HG02763 (cell line): Measurements from ENCODE around the gene HSD3B1.
A peak's percentile ranks its signal among the peaks of the same experiment; 100 is the strongest.

Experiments
- ATAC-seq: cut with Tn5 transposase; IDR thresholded peaks from one replicate; pipeline ENCODE4 v1.9.1; 2021; ENCODE audit warnings: mild to moderate bottlenecking, moderate library complexity; ENCODE audit not compliant: unreplicated experiment

The HSD3B1 gene

DNA sequence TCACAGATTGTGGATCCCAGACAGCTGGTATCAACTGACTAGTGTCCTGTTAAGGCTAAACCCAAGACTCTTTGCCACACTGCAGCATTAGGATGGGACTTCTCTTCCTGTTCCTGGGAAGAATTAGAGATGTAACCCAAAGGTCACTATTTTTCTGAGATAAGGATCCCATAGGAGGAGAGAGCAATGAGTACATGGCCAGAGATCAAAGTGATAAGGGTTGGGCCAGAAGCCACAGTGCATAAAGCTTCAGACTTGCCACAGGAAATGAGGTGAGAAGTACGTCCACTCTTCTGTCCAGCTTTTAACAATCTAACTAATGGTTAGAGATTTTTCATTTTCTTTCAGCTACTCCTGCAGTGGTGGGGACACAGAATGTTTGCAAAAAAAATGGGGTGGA is at the start of gene HSD3B1:
HSD3B1 (plus strand) TSS at position 270 of the 400 bp plus-strand sequence. CDS start 267 bp downstream, outside the sequence.
- no peak for ATAC-seq

DNA sequence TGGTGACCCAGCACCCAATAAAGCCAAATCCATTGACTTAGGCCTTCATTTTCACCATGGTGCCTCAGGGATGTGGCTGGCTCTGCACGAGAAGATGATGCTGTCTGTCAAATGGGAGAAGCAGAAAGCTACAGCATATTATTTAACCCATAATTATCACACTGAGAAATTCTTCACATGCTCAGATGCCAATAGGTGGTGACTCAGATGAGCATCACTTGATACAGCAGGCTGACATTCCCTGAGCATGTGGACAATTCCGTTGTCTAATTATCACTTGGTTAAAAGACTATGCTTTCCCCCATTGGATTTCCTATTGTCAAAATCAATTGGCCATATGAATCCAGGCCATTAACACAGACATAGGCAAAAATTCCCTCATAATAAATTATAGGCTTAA is 44.0 kb upstream of the HSD3B1 start:
- no peak for ATAC-seq

DNA sequence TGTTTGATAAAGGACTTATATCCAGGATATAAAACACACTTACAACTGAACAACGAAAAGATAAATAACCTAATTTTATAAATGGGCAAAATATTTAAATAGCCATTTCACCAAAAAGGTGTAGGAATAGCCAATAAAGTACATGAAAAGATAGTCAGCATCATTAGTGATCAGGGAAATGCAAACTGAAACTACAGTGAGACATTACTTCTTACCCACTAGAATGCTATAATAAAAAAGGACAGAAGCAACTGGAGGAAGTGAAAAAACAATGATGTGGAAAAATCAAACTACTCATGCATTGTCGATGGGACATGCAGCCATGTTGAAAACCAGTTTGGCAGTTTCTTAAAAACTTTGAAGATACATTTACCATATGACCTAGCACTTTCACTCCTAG is 43.4 kb upstream of the HSD3B1 start:
- ATAC-seq = no peak

DNA sequence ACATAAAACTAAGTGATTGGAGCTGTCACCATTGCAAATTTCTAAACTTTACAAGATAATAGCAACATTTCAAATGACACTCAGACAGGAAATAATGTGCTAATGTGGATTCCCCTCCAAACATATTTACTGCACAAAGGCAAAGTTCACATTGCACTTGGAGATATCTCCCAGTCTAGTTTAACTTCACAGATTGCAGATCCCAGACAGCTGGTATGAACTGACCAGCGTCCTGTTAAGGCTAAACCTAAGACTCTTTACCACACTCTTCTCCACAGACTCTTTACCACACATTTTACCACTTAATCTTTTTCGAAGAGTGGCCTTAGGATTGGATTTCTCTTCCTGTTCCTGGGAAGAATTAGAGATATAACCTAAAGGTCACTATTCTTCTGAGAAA is 40.6 kb upstream of the HSD3B1 start:
- no peak for ATAC-seq

DNA sequence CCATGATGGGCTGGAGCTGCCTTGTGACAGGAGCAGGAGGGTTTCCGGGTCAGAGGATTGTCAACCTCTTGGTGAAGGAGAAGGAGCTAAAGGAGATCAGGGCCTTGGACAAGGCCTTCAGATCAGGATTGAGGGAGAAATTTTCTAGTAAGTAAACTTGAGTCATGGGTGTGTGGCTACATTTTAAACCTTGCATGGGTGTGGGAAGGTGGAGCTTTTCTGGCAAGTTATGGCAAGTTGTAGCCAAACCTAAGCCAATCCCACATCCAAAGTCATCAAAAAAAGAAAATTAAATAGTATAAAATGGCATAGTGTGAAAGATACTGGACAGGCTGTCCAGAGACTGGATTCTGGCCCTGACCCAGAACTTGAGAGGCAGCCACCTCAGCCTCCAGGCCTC is 39.8 kb upstream of the HSD3B1 start:
- ATAC-seq = no peak

DNA sequence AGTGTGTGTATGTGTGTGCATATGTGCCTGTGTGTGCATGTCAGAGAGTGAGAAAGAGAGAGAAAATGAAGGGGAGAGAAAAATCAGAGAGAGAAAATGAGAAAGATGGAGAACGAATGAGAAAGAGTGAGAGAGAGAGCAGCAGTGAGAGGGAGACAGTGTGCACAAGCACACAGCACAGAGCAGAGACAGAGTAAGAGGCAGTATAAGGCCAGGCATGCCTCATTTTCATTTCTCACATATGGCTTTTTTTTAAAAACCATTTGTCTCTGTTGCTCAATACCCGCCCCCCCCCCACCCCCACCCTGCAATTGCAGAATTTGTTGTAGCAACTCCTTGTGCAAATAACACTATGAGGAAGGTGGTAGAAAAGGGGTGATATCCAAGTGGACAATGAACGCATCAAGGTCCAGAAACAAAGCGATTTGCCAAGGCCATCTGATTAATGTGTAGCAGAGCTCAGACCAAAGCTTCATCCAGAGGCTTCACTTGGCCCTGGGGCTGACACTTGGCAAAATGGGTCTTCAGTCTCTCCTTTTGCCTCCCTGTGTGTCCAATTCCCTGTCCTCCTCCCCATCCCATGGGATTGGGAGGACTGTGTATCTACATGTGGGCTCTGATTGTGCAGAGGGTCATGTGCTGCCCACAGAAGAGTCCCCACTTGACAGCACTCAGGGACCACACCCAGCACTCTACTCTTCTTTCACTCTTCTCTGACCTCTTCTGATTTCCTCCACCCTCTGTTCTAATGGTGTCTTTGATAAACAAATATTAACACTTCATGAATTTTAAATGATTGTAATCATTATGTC is 38.9 kb upstream of the HSD3B1 start:
- no peak for ATAC-seq

DNA sequence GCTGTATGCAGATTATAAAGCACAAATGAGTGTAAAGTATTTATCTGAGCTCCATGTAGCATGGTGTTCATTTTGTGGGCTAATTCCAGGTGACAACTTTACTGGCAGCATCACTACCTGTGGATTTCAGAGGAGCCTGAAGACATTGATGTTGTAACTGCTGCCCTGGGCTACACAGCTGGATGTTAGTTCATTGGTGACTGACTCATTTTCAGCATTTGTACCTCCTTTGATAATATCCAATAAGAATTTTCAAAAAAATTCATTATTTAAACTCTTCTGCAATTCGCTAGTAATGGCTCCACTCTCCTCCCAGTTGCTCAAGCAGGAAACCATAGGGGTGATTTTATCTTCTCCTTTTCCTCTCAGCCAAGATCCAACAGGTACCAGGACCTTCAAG is 37.3 kb upstream of the HSD3B1 start:
- ATAC-seq = no peak

DNA sequence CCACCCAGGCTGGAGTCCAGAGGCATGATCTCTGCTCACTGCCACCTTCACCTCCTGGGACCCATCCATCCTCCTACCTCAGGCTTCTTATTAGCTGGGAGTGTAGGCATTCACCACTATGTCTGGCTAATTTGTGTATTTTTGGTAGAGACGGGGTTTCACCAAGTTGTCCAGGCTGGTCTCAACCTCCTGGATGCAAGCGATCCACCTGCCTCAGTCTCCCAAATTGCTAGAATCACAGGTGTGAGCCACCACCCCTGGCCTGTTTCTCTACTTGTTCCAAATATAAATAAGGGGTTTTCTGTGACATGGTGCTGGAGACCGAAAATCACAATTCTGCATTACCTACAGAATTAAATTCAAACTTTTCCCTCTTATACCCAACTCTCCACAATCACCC is 36.6 kb upstream of the HSD3B1 start:
- no peak for ATAC-seq

DNA sequence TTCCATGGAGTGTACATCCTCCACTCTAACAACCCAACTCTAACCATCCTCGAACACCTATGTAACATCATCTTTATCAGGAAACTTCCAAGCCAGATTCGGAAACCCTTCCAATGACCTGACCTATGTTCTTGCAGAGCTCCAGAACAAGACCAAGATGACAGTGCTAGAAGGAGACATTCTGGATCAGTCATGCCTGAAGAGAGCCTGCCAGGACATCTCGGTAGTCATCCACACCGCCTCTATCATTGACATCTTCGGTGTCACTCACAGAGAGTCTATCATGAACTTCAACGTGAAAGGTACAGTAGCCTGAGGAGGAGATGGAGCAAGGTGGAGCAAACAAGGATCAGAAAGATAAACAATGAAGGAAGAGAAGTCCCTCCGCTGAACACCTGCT is 36.1 kb upstream of the HSD3B1 start:
- no peak for ATAC-seq

DNA sequence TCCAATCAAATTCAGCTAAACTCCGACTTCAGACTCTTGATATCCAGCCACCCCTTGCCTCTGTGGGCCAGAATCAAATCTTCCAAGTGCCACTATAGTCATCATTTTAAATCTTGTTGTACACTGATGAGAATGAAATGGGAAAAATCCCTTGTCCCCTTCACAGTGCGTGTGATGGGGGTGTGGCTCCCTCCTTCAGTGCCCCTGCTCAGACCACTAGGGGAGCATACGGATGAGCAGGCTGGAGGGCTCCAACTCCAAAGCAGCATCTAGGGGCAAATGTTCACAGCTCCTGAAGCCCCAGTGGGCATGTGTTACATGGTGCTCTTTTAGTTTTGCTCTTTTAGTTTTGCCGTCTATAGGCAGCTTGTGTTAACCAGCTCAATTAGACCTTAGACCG is 35.4 kb upstream of the HSD3B1 start:
- no peak for ATAC-seq

DNA sequence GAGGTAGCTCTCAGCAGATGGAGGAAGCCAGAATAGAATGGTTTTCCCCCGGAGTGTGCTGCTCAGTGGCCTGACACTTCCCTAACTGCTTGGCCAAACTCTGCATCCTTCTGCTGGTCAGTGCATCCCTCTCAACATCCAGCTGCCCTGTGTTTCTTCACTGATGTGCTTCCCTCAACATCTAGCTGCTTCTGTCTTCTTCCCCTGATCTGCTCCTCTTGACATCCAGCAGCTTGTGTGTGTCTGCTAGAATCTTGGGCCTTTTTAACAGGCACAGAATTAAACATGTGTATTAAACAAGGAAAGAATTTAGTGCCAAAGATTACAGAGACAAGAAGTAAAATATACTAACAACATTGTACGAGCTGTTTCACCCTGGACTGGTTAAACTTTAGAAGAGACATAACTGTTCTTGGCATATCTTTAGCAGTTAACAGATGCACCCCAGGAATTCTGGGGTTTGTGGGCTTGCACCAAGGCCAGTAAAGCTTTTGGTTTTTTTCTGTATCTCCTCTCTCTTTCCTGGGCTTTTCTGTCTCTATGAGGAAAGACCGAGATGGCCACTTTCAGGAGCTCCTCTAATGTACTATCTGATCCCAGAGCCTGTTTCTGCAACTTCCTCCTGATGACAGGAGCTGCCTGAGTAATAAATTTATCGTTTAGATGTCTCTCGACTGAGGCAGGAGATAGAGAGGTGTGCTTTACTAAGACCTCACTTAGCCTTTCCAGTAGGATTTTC is 34.8 kb upstream of the HSD3B1 start:
- no peak for ATAC-seq

DNA sequence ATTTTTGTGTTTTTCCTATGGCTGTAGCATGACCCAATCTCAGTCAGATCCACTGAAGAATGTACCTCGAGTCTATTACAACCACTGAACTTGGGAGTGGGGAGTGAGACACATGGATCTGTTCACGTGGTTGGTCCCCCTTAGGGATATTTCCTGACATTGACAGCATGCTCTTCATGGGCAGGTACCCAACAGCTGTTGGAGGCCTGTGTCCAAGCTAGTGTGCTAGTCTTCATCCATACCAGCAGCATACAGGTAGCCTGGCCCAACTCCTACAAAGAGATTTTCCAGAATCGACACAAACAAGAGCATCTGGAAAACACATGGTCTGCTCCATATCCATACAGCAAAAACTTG is 34.2 kb upstream of the HSD3B1 start:
- ATAC-seq = no peak

DNA sequence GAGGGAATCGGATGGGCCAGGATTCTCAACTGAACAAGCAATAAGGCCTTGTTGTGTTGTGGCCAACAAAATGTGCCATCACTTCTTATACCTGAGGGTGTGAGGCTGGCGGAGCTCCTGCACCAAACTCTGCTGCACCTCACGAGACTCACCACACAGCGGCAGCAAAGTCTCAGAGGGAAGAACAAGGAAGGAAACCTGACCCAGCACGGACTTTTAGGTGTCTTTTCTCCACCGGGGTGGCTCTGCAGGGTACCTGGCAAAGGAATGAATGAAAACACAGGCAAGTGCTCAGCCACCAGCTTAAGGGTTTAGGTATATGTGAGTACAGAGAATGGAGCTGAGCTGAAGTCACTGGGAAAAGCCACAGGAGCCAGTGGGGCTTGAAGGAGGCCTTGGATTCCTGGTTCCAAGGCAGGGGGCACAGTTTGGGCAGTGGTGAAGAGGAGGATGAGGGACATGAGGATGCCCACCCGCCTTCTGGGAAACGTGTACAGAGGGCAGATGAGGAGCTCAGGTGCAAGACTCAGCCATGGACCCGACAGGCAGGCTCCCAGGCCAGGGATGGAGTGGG is 31.1 kb upstream of the HSD3B1 start:
- peak; percentile 71 for ATAC-seq

DNA sequence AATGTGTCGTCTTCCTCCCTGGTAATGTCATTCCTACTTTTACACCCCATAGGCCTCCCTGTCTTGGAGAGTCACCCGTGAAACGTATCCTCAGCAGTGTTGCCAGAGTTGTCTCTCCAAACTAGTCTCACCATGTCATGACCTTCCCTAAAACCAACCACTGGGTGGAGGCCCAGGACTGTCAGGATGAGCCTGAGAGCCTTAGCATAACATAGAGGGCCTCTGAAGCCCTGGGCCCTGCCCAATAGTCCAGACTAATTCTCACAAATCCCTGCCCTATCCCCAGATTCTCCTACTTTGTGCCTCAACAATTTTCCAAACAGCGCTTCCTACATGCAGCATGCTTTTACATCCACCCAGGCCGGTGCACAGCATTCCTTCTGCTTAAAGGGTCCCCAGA is 29.3 kb upstream of the HSD3B1 start:
- ATAC-seq = no peak

DNA sequence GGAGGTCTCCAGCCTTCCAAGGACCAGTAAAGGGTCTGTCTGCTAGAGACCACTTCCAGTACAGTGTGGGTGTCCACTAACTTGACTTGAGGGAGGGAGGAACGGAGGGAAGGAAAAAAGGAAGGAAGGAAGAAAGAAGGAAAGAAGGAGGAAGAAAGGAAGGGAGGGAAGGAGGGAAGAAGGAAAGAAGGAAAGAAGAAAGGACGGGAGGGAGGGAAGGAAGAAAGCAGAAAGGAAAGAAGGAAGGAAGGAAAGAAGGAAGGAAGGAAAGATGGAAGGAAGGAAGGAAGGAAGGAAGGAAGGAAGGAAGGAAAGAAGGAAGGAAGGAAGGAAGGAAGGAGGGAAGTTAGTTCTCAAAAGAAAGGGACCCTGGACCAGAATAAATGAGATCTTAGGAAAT is 26.8 kb upstream of the HSD3B1 start:
- ATAC-seq = no peak

DNA sequence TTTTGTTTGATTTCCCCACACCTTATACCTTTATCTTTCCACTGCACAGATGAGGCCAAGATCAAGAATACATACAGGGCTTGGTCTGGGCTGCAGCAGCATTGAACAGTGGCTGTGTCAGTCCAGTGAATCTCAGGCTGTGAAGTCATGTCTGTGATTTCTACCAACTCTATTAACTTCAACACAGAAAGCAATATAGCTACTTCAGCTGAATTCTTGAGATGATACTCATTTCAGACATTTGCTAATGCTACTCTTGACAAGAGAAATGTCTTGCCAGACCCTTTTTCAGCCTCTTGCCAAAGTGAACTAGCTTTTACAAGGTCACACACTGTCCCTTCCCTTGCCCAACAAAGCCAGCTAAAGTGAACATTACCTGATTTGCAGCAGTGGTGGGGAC is 25.1 kb upstream of the HSD3B1 start:
- ATAC-seq = no peak

DNA sequence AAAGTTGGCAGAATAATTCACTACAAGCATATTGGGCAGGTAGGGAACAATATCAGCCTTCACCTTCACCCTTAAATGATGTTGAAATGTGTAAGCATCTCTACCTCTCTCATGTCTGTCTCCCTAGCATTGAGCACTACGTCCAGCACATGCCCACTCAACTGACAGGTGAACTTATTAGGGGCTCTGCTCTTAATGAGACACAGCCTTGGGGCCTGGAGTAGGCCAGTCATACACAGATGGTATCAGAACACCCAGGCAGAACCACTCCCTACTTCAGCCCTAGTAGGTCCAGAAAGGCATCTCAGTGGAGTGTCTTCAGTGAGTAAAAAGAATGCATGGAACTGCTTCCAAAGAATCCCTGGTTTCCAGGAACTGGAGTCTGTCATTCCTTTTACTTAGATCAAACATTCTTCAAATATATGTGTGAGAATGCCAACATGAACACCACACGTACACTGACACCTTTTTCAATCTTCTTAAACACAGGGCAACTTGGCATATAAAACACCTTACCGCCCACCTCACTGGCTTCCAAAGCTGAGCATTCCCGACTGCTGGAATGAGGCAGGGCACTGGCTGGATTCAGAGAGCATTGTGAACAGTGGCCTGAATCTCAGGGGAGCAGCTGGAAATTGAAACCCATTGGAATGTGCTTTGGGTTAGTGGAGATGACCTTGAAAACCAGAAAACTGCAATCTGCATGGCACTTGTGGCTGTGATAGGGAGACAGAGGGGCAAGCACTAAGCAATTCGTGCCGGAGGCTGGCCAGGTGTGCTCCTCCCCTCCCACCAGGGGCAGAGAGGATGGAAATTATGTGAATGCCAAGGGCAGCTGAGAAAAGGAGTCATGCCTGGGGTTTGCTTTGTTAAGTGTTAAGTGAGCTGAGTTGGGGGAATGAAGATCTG is 24.2 kb upstream of the HSD3B1 start:
- no peak for ATAC-seq

DNA sequence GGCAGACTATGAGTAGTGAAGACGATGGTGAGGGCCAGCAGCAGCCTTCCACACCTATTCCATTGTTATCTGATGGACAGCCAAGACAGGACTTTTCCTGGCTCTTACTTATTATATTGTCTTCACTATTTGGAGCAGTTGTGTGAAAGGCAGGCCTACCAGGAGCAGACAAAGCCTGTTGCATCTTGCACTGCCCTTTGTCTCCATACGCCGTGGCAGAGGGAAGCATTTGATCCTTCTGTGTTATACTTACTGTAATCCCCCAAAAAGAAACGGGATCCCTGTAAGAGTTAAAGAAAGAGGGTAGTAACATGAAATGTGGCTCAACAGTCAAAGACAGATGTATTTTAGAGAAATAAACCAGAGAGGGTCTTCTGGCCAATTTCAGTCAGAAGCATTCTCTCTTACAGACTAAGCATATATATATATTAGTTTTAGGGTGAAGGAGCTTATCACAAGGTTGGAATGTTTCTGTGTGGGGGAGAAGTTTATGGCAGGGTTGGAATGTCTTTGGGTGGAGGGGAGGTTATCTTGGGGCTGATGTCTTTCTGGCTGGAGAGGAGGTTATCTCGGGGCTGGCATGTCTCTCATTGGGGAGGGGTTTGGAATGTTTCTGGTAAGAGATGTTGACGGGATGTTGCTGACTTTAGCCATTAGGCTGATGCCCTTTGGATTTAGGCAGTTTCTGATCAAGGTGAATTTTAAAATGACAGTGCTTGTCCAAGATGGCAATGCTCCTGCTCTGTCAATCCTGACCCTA is 23.4 kb upstream of the HSD3B1 start:
- ATAC-seq = no peak

DNA sequence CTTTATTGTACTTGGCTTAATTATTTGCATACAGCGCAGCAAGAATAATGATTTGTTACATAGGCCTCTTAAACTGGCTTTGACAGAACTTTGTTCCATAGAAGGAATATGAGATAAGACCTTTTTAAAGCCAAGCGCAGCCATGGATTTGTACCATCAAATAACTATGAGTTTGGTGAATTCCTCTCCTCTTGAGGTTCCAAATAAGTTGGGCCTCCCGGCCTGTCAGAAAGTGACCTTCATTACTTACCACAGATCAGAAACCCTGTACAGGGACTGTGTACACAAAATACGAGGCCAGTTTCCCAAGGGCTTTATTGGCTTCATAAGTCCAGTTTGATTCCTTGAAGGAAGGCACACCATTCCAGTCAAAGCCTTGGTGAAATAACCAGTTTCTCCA is 21.8 kb upstream of the HSD3B1 start:
- no peak for ATAC-seq

DNA sequence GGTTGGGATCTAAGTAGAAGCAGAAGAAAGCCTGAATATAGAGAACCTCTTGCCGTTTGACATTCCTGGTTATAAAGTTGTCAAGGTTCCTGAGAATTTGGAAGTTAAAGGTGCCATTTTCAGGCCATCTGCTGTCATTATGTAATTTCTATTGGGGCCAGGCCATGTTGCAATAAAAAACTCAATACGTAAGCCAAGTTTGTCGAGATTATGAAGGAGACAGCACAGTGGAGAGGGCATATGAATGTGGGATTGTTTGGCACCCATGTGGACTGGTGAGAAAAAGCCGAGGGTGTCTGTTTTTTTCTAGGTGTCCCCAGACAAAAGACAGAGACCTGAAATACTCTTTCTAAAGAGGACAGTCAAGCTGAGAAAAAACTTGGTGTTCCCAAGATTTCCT is 18.8 kb upstream of the HSD3B1 start:
- ATAC-seq = no peak
